ENCODE data around the gene SIRT4.
"Not testable (repeated sequence)": the region's sequence is repeated elsewhere in the genome, so short reads cannot be mapped to it uniquely, and the experiment has no call there.

GRCh38 chr12:120253313-120253712 is 48.8 kb upstream of the SIRT4 start:
- TF ChIP-seq, protein P1, sequence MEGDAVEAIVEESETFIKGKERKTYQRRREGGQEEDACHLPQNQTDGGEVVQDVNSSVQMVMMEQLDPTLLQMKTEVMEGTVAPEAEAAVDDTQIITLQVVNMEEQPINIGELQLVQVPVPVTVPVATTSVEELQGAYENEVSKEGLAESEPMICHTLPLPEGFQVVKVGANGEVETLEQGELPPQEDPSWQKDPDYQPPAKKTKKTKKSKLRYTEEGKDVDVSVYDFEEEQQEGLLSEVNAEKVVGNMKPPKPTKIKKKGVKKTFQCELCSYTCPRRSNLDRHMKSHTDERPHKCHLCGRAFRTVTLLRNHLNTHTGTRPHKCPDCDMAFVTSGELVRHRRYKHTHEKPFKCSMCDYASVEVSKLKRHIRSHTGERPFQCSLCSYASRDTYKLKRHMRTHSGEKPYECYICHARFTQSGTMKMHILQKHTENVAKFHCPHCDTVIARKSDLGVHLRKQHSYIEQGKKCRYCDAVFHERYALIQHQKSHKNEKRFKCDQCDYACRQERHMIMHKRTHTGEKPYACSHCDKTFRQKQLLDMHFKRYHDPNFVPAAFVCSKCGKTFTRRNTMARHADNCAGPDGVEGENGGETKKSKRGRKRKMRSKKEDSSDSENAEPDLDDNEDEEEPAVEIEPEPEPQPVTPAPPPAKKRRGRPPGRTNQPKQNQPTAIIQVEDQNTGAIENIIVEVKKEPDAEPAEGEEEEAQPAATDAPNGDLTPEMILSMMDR (IDR thresholded peaks at IDR 0.05; ENCODE audit: low read depth, low read length), result not testable (repeated sequence)
- not testable (repeated sequence) for TF ChIP-seq POLR2A (IDR thresholded peaks at IDR 0.05; ENCODE audit: extremely low read depth, insufficient read length)
- TF ChIP-seq, protein P2, sequence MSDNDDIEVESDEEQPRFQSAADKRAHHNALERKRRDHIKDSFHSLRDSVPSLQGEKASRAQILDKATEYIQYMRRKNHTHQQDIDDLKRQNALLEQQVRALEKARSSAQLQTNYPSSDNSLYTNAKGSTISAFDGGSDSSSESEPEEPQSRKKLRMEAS (IDR thresholded peaks at IDR 0.05; ENCODE audit: low read depth, low read length), result not testable (repeated sequence)
